ENCODE measurements around the gene OTULIN.

DNA sequence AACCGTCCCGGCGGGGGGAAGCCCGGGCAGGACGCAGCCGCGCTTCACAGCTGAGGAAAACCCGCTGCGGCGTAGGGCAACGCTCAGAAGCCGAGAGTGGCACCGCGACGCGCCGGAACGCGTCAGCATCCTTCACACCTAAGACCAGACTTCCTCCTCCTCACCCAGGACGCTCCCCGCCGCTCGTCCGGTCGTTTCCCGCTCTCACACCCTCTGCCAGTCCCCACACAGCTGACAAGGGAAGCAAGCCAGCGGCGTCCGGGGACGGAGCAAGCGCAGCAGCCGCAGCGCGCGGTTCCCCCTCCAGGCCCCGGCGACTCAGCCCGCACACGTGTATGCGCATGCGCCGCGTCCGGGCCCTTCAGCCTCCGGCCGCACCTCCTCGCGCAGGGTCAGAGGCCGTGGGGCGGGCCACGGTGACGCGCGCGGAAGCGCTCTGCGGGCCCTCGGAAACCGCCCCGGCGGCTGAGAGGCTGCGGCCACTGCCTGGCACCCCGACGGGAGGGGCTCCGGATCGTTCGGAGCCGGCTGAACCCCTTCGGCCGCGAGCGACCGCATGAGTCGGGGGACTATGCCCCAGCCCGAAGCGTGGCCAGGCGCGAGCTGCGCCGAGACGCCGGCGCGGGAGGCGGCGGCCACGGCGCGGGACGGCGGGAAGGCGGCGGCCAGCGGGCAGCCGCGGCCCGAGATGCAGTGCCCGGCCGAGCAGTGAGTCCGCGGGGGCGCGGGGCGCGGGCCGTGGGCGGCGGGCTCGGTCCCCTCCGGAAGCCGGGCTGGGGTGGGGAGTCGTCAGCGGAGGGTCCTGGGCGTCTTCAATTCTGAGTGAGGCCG lies at the start of gene OTULIN:
- no peak for TF ChIP-seq CTCF (IDR thresholded peaks at IDR 0.05)
- peak; percentile 82 to 95 (median 93) for TF ChIP-seq POLR2AphosphoS5 (IDR thresholded peaks at IDR 0.05)
- peak in 1 of 4 donors; percentile 8 for TF ChIP-seq EP300 (IDR thresholded peaks at IDR 0.05)

Measured in sigmoid colon (tissue), 4 donors.